IPS-18c (cell line): ENCODE measurements around the gene MRGPRX2.

ENCODE experiments used
- H3K4me3 ChIP-seq: 2 replicates; pipeline ENCODE4 v1.7.0; 2013; ENCODE audit warnings: low read depth, mild to moderate bottlenecking, low read length, moderate library complexity; ENCODE audit not compliant: insufficient read depth
- H3K9me3 ChIP-seq: one replicate; pipeline ENCODE4 v1.6.1; 2013; ENCODE audit warnings: mild to moderate bottlenecking, low read length, moderate library complexity; ENCODE audit not compliant: control insufficient read depth, insufficient read depth

The MRGPRX2 gene

GRCh38 chr11:19060629-19061028, at the start of gene MRGPRX2:
Gene MRGPRX2 (minus strand): TSS chr11:19060717. CDS start chr11:19056402, 4,315 bp downstream.
- H3K9me3 ChIP-seq = peaks cover 3% of the 10 kb centered on the region
- no peak within 1 kb of the TSS for H3K4me3 ChIP-seq

GRCh38 chr11:19110295-19110694, 49.8 kb upstream of the MRGPRX2 start:
- no peaks in the 10 kb centered on the region for H3K9me3 ChIP-seq
- no peak overlapping the region for H3K4me3 ChIP-seq

GRCh38 chr11:19107125-19107524, 46.6 kb upstream of the MRGPRX2 start:
- Histone ChIP-seq H3K9me3 (no peaks in the 10 kb centered on the region), H3K4me3 (no peak overlapping the region)

- Histone ChIP-seq H3K4me3 (no peak overlapping the region), H3K9me3 (no peaks in the 10 kb centered on the region)
Observed at GRCh38 chr11:19105011-19105410, 44.5 kb upstream of the MRGPRX2 start.

GRCh38 chr11:19102521-19102900, 42.0 kb upstream of the MRGPRX2 start:
- Histone ChIP-seq H3K9me3 (no peaks in the 10 kb centered on the region), H3K4me3 (no peak overlapping the region)

- H3K4me3 ChIP-seq = no peak overlapping the region
- H3K9me3 ChIP-seq = no peaks in the 10 kb centered on the region
Observed at GRCh38 chr11:19101796-19102520, 41.4 kb upstream of the MRGPRX2 start.

- Histone ChIP-seq H3K4me3 (no peak overlapping the region), H3K9me3 (no peaks in the 10 kb centered on the region)
Observed at GRCh38 chr11:19100885-19101284, 40.4 kb upstream of the MRGPRX2 start.

- Histone ChIP-seq H3K4me3 (no peak overlapping the region), H3K9me3 (no peaks in the 10 kb centered on the region)
Observed at GRCh38 chr11:19099093-19099492, 38.6 kb upstream of the MRGPRX2 start.

- H3K9me3 ChIP-seq = no peaks in the 10 kb centered on the region
- no peak overlapping the region for H3K4me3 ChIP-seq
Observed at GRCh38 chr11:19094859-19095258, 34.3 kb upstream of the MRGPRX2 start.

- Histone ChIP-seq H3K9me3 (no peaks in the 10 kb centered on the region), H3K4me3 (no peak overlapping the region)
Observed at GRCh38 chr11:19093976-19094375, 33.5 kb upstream of the MRGPRX2 start.

GRCh38 chr11:19092850-19093249, 32.3 kb upstream of the MRGPRX2 start:
- H3K9me3 ChIP-seq = no peaks in the 10 kb centered on the region

GRCh38 chr11:19092342-19092741, 31.8 kb upstream of the MRGPRX2 start:
- Histone ChIP-seq H3K4me3 (no peak overlapping the region), H3K9me3 (no peaks in the 10 kb centered on the region)

More at GRCh38 chr11:19092850-19093249, 32.3 kb upstream of the MRGPRX2 start:
- no peak overlapping the region for H3K4me3 ChIP-seq

- Histone ChIP-seq H3K9me3 (no peaks in the 10 kb centered on the region), H3K4me3 (no peak overlapping the region)
Observed at GRCh38 chr11:19091366-19091765, 30.8 kb upstream of the MRGPRX2 start.

- H3K9me3 ChIP-seq = no peaks in the 10 kb centered on the region
- H3K4me3 ChIP-seq = no peak overlapping the region
Observed at GRCh38 chr11:19089421-19089820, 28.9 kb upstream of the MRGPRX2 start.

GRCh38 chr11:19088791-19089190, 28.3 kb upstream of the MRGPRX2 start:
- H3K9me3 ChIP-seq = no peaks in the 10 kb centered on the region
- no peak overlapping the region for H3K4me3 ChIP-seq

GRCh38 chr11:19087658-19088057, 27.1 kb upstream of the MRGPRX2 start:
- no peak overlapping the region for H3K4me3 ChIP-seq
- no peaks in the 10 kb centered on the region for H3K9me3 ChIP-seq

GRCh38 chr11:19084661-19085315, 24.3 kb upstream of the MRGPRX2 start:
- no peaks in the 10 kb centered on the region for H3K9me3 ChIP-seq
- H3K4me3 ChIP-seq = no peak overlapping the region

- Histone ChIP-seq H3K9me3 (no peaks in the 10 kb centered on the region), H3K4me3 (no peak overlapping the region)
Observed at GRCh38 chr11:19083166-19083565, 22.6 kb upstream of the MRGPRX2 start.
